ENCODE data around the gene HCST. TPM values are rescaled to one million over a fixed set of nuclear protein-coding genes. Genes with fewer than 3 reads are reported as not detected.

HCST gene
- total and polyA plus RNA-seq, 8 donors: 5.0 to 12.5 (median 9.2) TPM; not detected in 3

GRCh38 chr19:35858311-35858710 lies 44.0 kb upstream of the HCST start:
- Histone ChIP-seq H3K9me3 (no peaks in the 10 kb centered on the region), H3K4me3 (no peak overlapping the region), H3K27ac (no peak overlapping the region), H3K27me3 (peaks cover 11 to 100% (median 70%) of the 10 kb centered on the region in 3 donors), H3K36me3 (no peaks in the 10 kb centered on the region), H3K4me1 (peaks cover 15 to 31% (median 28%) of the 10 kb centered on the region in 4 donors)
- DNase-seq: no peak
- intact Hi-C loops (cut with DNase I; ENCODE audit: low total_unique reads): no loop called here
- TF ChIP-seq CTCF (IDR thresholded peaks at IDR 0.05): no peak
- no peak for TF ChIP-seq POLR2AphosphoS5 (IDR thresholded peaks at IDR 0.05)
- TF ChIP-seq POLR2A (IDR thresholded peaks at IDR 0.05): no peak
- TF ChIP-seq EP300 (IDR thresholded peaks at IDR 0.05): no peak
- WGBS, 5 donors: 81 to 94% (median 85%) methylated on average over 4 to 6 of the region's 6 CpGs

- 52 to 74% (median 63%) methylated on average over 4 of the region's 4 CpGs for WGBS, 5 donors
- H3K27me3 ChIP-seq: peaks cover 11 to 97% (median 61%) of the 10 kb centered on the region in 3 donors
- peaks cover 15 to 31% (median 28%) of the 10 kb centered on the region in 4 donors for H3K4me1 ChIP-seq
- intact Hi-C loops (cut with DNase I; ENCODE audit: low total_unique reads): no loop called here
- TF ChIP-seq POLR2AphosphoS5 (IDR thresholded peaks at IDR 0.05): no peak
- no peak overlapping the region for H3K4me3 ChIP-seq
- H3K36me3 ChIP-seq: no peaks in the 10 kb centered on the region
- DNase-seq: no peak
- no peaks in the 10 kb centered on the region for H3K9me3 ChIP-seq
- no peak overlapping the region for H3K27ac ChIP-seq
Measured at GRCh38 chr19:35859414-35859813, 42.9 kb upstream of the HCST start.

GRCh38 chr19:35860436-35860817 lies 41.9 kb upstream of the HCST start:
- no peak overlapping the region for H3K27ac ChIP-seq
- WGBS, 5 donors: 14 to 21% (median 18%) methylated on average over 21 to 24 of the region's 24 CpGs
- H3K9me3 ChIP-seq: no peaks in the 10 kb centered on the region
- TF ChIP-seq CTCF (IDR thresholded peaks at IDR 0.05) (no peak), EP300 (IDR thresholded peaks at IDR 0.05) (no peak), POLR2AphosphoS5 (IDR thresholded peaks at IDR 0.05) (no peak), POLR2A (IDR thresholded peaks at IDR 0.05) (no peak)
- H3K4me1 ChIP-seq: peaks cover 15 to 31% (median 28%) of the 10 kb centered on the region in 4 donors
- intact Hi-C loops (cut with DNase I; ENCODE audit: low total_unique reads): no loop called here
- H3K4me3 ChIP-seq: peak overlapping the region in 2 of 4 donors; percentile 13
- no peak for DNase-seq
- no peaks in the 10 kb centered on the region for H3K36me3 ChIP-seq
- peaks cover 11 to 91% (median 50%) of the 10 kb centered on the region in 3 donors for H3K27me3 ChIP-seq

GRCh38 chr19:35860818-35861639 lies 41.3 kb upstream of the HCST start:
- intact Hi-C loops (cut with DNase I; ENCODE audit: low total_unique reads): no loop called here
- no peak overlapping the region for H3K27ac ChIP-seq
- peaks cover 7 to 88% (median 44%) of the 10 kb centered on the region in 3 donors for H3K27me3 ChIP-seq
- H3K36me3 ChIP-seq: no peaks in the 10 kb centered on the region
- H3K4me3 ChIP-seq: peak overlapping the region in 2 of 4 donors; percentile 13
- peak; percentile 48 to 80 for DNase-seq
- TF ChIP-seq EP300 (IDR thresholded peaks at IDR 0.05): no peak
- TF ChIP-seq POLR2AphosphoS5 (IDR thresholded peaks at IDR 0.05): no peak
- TF ChIP-seq CTCF (IDR thresholded peaks at IDR 0.05): no peak
- TF ChIP-seq POLR2A (IDR thresholded peaks at IDR 0.05): no peak
- H3K9me3 ChIP-seq: no peaks in the 10 kb centered on the region
- WGBS, 5 donors: 11 to 24% (median 14%) methylated on average over 37 to 55 of the region's 55 CpGs
- peaks cover 13 to 27% (median 24%) of the 10 kb centered on the region in 4 donors for H3K4me1 ChIP-seq
